D341Med (cell line): ENCODE results near the gene COMMD9.
"Not testable (repeated sequence)": the region's sequence is repeated elsewhere in the genome, so short reads cannot be mapped to it uniquely, and the experiment has no call there.

ENCODE experiments used
- DNase-seq: peaks from one replicate; pipeline ENCODE4 v3.0.0; 2012; ENCODE audit warnings: low spot score

Gene COMMD9

GRCh38 chr11:36289226-36289852 is at the start of gene COMMD9:
TSS of gene COMMD9 (minus strand) at chr11:36289424. CDS start at chr11:36289412, 12 bp downstream.
- peak; percentile 97 for DNase-seq

GRCh38 chr11:36333897-36334296 is 44.7 kb upstream of the COMMD9 start:
- no peak for DNase-seq

GRCh38 chr11:36333468-36333867 is 44.2 kb upstream of the COMMD9 start:
- no peak for DNase-seq

GRCh38 chr11:36330411-36330810 is 41.2 kb upstream of the COMMD9 start:
- no peak for DNase-seq

- no peak for DNase-seq
These were observed 39.9 kb upstream of the COMMD9 start for GRCh38 chr11:36328966-36329673.

GRCh38 chr11:36326524-36327419 is 37.5 kb upstream of the COMMD9 start:
- DNase-seq = no peak

GRCh38 chr11:36325403-36325802 is 36.2 kb upstream of the COMMD9 start:
- DNase-seq = not testable (repeated sequence)

GRCh38 chr11:36324956-36325355 is 35.7 kb upstream of the COMMD9 start:
- not testable (repeated sequence) for DNase-seq

GRCh38 chr11:36317992-36318391 is 28.8 kb upstream of the COMMD9 start:
- DNase-seq = no peak

- no peak for DNase-seq
These were observed 26.8 kb upstream of the COMMD9 start for GRCh38 chr11:36316049-36316448.

GRCh38 chr11:36314434-36314767 is 25.2 kb upstream of the COMMD9 start:
- DNase-seq = no peak

GRCh38 chr11:36313750-36314433 is 24.7 kb upstream of the COMMD9 start:
- DNase-seq = no peak

- DNase-seq = no peak
These were observed 23.6 kb upstream of the COMMD9 start for GRCh38 chr11:36312611-36313472.

GRCh38 chr11:36311926-36312595 is 22.8 kb upstream of the COMMD9 start:
- DNase-seq = no peak

GRCh38 chr11:36309779-36310178 is 20.6 kb upstream of the COMMD9 start:
- no peak for DNase-seq

- no peak for DNase-seq
These were observed 19.4 kb upstream of the COMMD9 start for GRCh38 chr11:36308577-36308976.

GRCh38 chr11:36306888-36307287 is 17.7 kb upstream of the COMMD9 start:
- DNase-seq = peak; percentile 36

GRCh38 chr11:36305047-36305446 is 15.8 kb upstream of the COMMD9 start:
- DNase-seq = no peak

GRCh38 chr11:36304351-36304750 is 15.1 kb upstream of the COMMD9 start:
- no peak for DNase-seq

GRCh38 chr11:36300650-36301049 is 11.4 kb upstream of the COMMD9 start:
- DNase-seq = no peak
